ENCODE results near the gene MISP. TPM values are rescaled to one million over a fixed set of nuclear protein-coding genes. Genes with fewer than 3 reads are reported as not detected.

The MISP gene
- total RNA-seq, 8 experiments from 2014 or later: 0.13 to 0.61 (median 0.28) TPM

GRCh38 chr19:795691-796581, 45.0 kb downstream of the MISP start:
- Histone ChIP-seq H3K27ac (peak overlapping the region in 1 of 2 donors; percentile 81), H3K4me3 (peak overlapping the region; percentile 44 to 48 (median 46)), H3K4me1 (replicated peaks in 1 of 2) (peaks cover 18 to 25% of the 10 kb centered on the region in 2 donors)
- ATAC-seq (replicated peaks in 6 of 8): no peak
- in situ Hi-C loops (cut with MboI; ENCODE audit: low pct_unique_long_range_greater_than_20kb in 2 of 9, low sequenced_read_pairs in 9 of 9, unreplicated experiment in 9 of 9): no loop called here
- 70 to 100% (median 93%) methylated on average over 1 to 6 of the region's 39 CpGs; no CpG with 5 or more reads in 6 of the 10 experiments for WGBS, 10 experiments

GRCh38 chr19:796692-797527, 46.0 kb downstream of the MISP start, which contains the start of gene PTBP1:
PTBP1 (plus strand) TSS chr19:797452; CDS start chr19:797498, 46 bp downstream.
- WGBS, 10 experiments: 0 to 1% (median 0%) methylated on average over 2 to 12 of the region's 83 CpGs; no CpG with 5 or more reads in 6 of the 10 experiments
- Histone ChIP-seq H3K27ac (peak within 1 kb of the TSS; percentile 99), H3K4me3 (peak within 1 kb of the TSS; percentile 76 to 100 (median 96)), H3K4me1 (replicated peaks in 1 of 2) (peaks cover 24 to 30% of the 10 kb centered on the region in 2 donors)
- ATAC-seq (replicated peaks in 6 of 8): peak; percentile 67 to 90 (median 86)
- in situ Hi-C loops (cut with MboI; ENCODE audit: low pct_unique_long_range_greater_than_20kb in 2 of 9, low sequenced_read_pairs in 9 of 9, unreplicated experiment in 9 of 9): no loop called here

- ATAC-seq (replicated peaks in 6 of 8): peak; percentile 11 to 42 (median 26)
- Histone ChIP-seq H3K27ac (peak overlapping the region; percentile 99), H3K4me3 (peak overlapping the region; percentile 76 to 100 (median 96)), H3K4me1 (replicated peaks in 1 of 2) (peaks cover 33 to 38% of the 10 kb centered on the region in 2 donors)
- 0% methylated on average over 1 to 2 of the region's 129 CpGs; no CpG with 5 or more reads in 8 of the 10 experiments for WGBS, 10 experiments
- in situ Hi-C loops (cut with MboI; ENCODE audit: low pct_unique_long_range_greater_than_20kb in 2 of 9, low sequenced_read_pairs in 9 of 9, unreplicated experiment in 9 of 9): no loop called here
These were observed 46.9 kb downstream of the MISP start for GRCh38 chr19:797528-798414.

- Histone ChIP-seq H3K4me3 (peak overlapping the region; percentile 76 to 100 (median 96)), H3K27ac (peak overlapping the region; percentile 31 to 99), H3K4me1 (replicated peaks in 1 of 2) (peaks cover 34 to 43% of the 10 kb centered on the region in 2 donors)
- ATAC-seq (replicated peaks in 6 of 8): peak in 1 of 8 experiments; percentile 0
- 0 to 2% (median 0%) methylated on average over 1 to 22 of the region's 44 CpGs; no CpG with 5 or more reads in 4 of the 10 experiments for WGBS, 10 experiments
- in situ Hi-C loops (cut with MboI; ENCODE audit: low pct_unique_long_range_greater_than_20kb in 2 of 9, low sequenced_read_pairs in 9 of 9, unreplicated experiment in 9 of 9): no loop called here
These were observed 47.6 kb downstream of the MISP start for GRCh38 chr19:798415-799075.

GRCh38 chr19:799076-799881, 48.4 kb downstream of the MISP start:
- Histone ChIP-seq H3K4me1 (replicated peaks in 1 of 2) (peaks cover 34 to 43% of the 10 kb centered on the region in 2 donors), H3K27ac (peak overlapping the region; percentile 31 to 99), H3K4me3 (peak overlapping the region; percentile 76 to 100 (median 96))
- in situ Hi-C loops (cut with MboI; ENCODE audit: low pct_unique_long_range_greater_than_20kb in 2 of 9, low sequenced_read_pairs in 9 of 9, unreplicated experiment in 9 of 9): no loop called here
- ATAC-seq (replicated peaks in 6 of 8): peak in 1 of 8 experiments; percentile 0
- WGBS, 10 experiments: 0 to 20% (median 5%) methylated on average over 2 to 8 of the region's 28 CpGs; no CpG with 5 or more reads in 5 of the 10 experiments

GRCh38 chr19:800360-801029, 49.6 kb downstream of the MISP start:
- Histone ChIP-seq H3K27ac (no peak overlapping the region), H3K4me3 (peak overlapping the region in 1 of 5 donors; percentile 100), H3K4me1 (replicated peaks in 1 of 2) (peaks cover 34 to 43% of the 10 kb centered on the region in 2 donors)
- ATAC-seq (replicated peaks in 6 of 8): no peak
- WGBS, 10 experiments: 22 to 94% (median 80%) methylated on average over 3 to 8 of the region's 17 CpGs; no CpG with 5 or more reads in 6 of the 10 experiments
- in situ Hi-C loops (cut with MboI; ENCODE audit: low pct_unique_long_range_greater_than_20kb in 2 of 9, low sequenced_read_pairs in 9 of 9, unreplicated experiment in 9 of 9): no loop called here

- ATAC-seq (replicated peaks in 6 of 8): no peak
- 7 to 100% (median 95%) methylated on average over 2 to 7 of the region's 29 CpGs; no CpG with 5 or more reads in 7 of the 10 experiments for WGBS, 10 experiments
- peak overlapping the region in 1 of 2 donors; percentile 35 for H3K27ac ChIP-seq
- in situ Hi-C loops (cut with MboI; ENCODE audit: low pct_unique_long_range_greater_than_20kb in 2 of 9, low sequenced_read_pairs in 9 of 9, unreplicated experiment in 9 of 9): no loop called here
- H3K4me1 ChIP-seq (replicated peaks in 1 of 2): peaks cover 34 to 42% of the 10 kb centered on the region in 2 donors
- H3K4me3 ChIP-seq: no peak overlapping the region
These were observed 50.3 kb downstream of the MISP start for GRCh38 chr19:801030-801860.

GRCh38 chr19:801861-802497, 51.1 kb downstream of the MISP start:
- H3K27ac ChIP-seq: peak overlapping the region in 1 of 2 donors; percentile 35
- in situ Hi-C loops (cut with MboI; ENCODE audit: low pct_unique_long_range_greater_than_20kb in 2 of 9, low sequenced_read_pairs in 9 of 9, unreplicated experiment in 9 of 9): no loop called here
- WGBS, 10 experiments: 29 to 100% (median 90%) methylated on average over 1 to 9 of the region's 23 CpGs; no CpG with 5 or more reads in 7 of the 10 experiments
- no peak for ATAC-seq (replicated peaks in 6 of 8)
- H3K4me1 ChIP-seq (replicated peaks in 1 of 2): peaks cover 34 to 41% of the 10 kb centered on the region in 2 donors
- no peak overlapping the region for H3K4me3 ChIP-seq

- in situ Hi-C loops (cut with MboI; ENCODE audit: low pct_unique_long_range_greater_than_20kb in 2 of 9, low sequenced_read_pairs in 9 of 9, unreplicated experiment in 9 of 9): no loop called here
- peak in 3 of 8 experiments; percentile 1 to 27 (median 1) for ATAC-seq (replicated peaks in 6 of 8)
- WGBS, 10 experiments: 37 to 61% (median 46%) methylated on average over 3 to 8 of the region's 28 CpGs; no CpG with 5 or more reads in 4 of the 10 experiments
- Histone ChIP-seq H3K4me3 (no peak overlapping the region), H3K4me1 (replicated peaks in 1 of 2) (peaks cover 34 to 41% of the 10 kb centered on the region in 2 donors), H3K27ac (peak overlapping the region in 1 of 2 donors; percentile 35)
These were observed 51.7 kb downstream of the MISP start for GRCh38 chr19:802498-803098.
